GM20000 (cell line): ENCODE measurements around the gene STXBP1.

Experiments used
- DNase-seq: peaks from one replicate; pipeline ENCODE4 v3.0.0; 2012; ENCODE audit warnings: low spot score
- CTCF ChIP-seq: IDR thresholded peaks from 2 replicates; pipeline ENCODE4 v1.5.1; 2012; ENCODE audit warnings: mild to moderate bottlenecking, control low read depth; ENCODE audit errors: extremely low read depth, missing control alignments

Gene STXBP1

GRCh38 chr9:127567035-127567729 lies 44.9 kb upstream of the STXBP1 start:
- DNase-seq = no peak
- no peak for TF ChIP-seq CTCF

- DNase-seq = no peak
- TF ChIP-seq CTCF = no peak
Measured at GRCh38 chr9:127567730-127568617, 44.1 kb upstream of the STXBP1 start.

GRCh38 chr9:127568618-127568970 lies 43.5 kb upstream of the STXBP1 start:
- TF ChIP-seq CTCF = no peak
- no peak for DNase-seq

GRCh38 chr9:127568971-127569885 lies 42.8 kb upstream of the STXBP1 start:
- TF ChIP-seq CTCF = no peak
- peak; percentile 98 for DNase-seq

- TF ChIP-seq CTCF = no peak
- no peak for DNase-seq
Measured at GRCh38 chr9:127569886-127570401, 42.1 kb upstream of the STXBP1 start.

- DNase-seq = no peak
Measured at GRCh38 chr9:127570533-127571111, 41.5 kb upstream of the STXBP1 start.

More at GRCh38 chr9:127570533-127571111, 41.5 kb upstream of the STXBP1 start:
- TF ChIP-seq CTCF = no peak
